Tibial nerve (tissue), 4 donors: ENCODE results near the gene NTF3.

Experiments used
- EP300 ChIP-seq, 2 donors: sonication (generic); formaldehyde crosslinking; IDR thresholded peaks; one replicate each; pipeline ENCODE4 v1.6.1; 2017; ENCODE audit warnings: antibody characterized with exemption in 2 of 2, mild to moderate bottlenecking in 1 of 2
- TF ChIP-seq, protein P1 (sequence below), 5 experiments: fragments of 200-600 bp in 3 of 5; fragments of 450-650 bp in 2 of 5; sonication (generic) in 3 of 5; IDR thresholded peaks; one replicate each; pipeline ENCODE4 v1.5.1; 2016 to 2019; ENCODE audit warnings: antibody characterized with exemption in 5 of 5, mild to moderate bottlenecking in 3 of 5, moderate library complexity in 2 of 5

DNA sequence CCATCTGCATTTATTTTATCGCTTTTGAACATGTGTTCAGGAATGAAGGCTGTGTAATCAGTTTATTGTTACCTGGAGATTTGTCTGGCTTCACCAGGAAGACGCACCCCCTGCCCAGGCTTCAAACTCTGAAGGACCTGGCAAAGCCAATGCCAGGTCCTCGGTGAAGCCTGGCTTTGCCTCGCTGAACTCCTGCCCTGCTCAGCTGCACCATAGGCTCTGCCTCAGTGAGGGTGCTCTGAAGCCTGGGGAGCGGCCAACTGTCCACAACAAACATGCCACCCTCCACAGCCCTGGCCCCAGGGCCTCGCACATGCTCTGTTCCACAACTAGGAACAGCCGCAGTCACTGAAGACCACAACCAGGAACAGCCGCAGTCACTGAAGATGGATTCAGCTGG lies 66.9 kb downstream of the NTF3 start:
- TF ChIP-seq, protein P1, sequence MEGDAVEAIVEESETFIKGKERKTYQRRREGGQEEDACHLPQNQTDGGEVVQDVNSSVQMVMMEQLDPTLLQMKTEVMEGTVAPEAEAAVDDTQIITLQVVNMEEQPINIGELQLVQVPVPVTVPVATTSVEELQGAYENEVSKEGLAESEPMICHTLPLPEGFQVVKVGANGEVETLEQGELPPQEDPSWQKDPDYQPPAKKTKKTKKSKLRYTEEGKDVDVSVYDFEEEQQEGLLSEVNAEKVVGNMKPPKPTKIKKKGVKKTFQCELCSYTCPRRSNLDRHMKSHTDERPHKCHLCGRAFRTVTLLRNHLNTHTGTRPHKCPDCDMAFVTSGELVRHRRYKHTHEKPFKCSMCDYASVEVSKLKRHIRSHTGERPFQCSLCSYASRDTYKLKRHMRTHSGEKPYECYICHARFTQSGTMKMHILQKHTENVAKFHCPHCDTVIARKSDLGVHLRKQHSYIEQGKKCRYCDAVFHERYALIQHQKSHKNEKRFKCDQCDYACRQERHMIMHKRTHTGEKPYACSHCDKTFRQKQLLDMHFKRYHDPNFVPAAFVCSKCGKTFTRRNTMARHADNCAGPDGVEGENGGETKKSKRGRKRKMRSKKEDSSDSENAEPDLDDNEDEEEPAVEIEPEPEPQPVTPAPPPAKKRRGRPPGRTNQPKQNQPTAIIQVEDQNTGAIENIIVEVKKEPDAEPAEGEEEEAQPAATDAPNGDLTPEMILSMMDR (IDR thresholded peaks at IDR 0.05), result no peak
- no peak for TF ChIP-seq EP300 (IDR thresholded peaks at IDR 0.05)
